HTERT RPE-1 (cell line): ENCODE measurements around the gene LRFN5.
"Not testable (repeated sequence)": the region's sequence is repeated elsewhere in the genome, so short reads cannot be mapped to it uniquely, and the experiment has no call there.

Experiments used
- in situ Hi-C: fragments of 300-500 bp; cut with MboI; formaldehyde crosslinking; loops from 4 replicates; pipeline ENCODE4 v1.14.3; 2020; ENCODE audit warnings: low sequenced_read_pairs

LRFN5 gene

GRCh38 chr14:41878321-41878720 lies 271.6 kb downstream of the LRFN5 start:
- in situ Hi-C loops, result no loop called here

DNA sequence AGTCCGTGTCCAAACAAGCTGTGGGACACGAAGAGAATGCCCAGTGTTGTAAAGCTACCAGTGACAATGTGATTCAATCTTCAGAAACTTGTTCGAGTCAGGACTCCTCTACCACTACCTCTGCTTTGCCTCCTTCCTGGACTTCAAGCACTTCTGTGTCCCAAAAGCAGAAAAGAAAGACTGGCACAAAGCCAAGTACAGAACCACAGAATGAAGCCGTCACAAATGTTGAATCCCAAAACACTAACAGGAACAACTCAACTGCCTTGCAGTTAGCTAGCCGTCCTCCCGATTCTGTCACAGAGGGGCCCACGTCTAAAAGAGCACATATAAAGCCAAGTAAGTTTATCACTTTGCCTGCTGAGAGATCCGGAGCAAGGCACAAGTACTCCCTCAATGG lies 284.9 kb downstream of the LRFN5 start:
- in situ Hi-C loops, result no loop called here

DNA sequence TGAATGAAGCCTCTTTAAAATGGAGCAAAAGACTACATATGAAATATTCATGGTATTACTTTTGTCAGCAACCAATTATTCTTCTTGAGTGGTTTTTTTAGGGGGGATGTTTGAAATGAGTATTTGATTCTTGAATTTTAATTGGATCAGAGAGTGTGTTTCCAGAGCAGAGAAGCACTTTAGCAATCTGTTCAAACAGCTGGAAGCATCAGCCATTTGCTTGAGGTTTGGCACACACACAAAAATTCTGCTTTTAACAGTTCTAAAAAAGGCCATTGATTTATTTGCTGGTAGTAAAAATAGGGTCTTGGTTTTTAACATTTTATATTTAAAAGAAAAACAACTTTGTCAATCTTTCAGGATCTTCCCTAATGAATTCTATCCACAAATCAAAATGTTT lies 292.7 kb downstream of the LRFN5 start:
- in situ Hi-C loops, result no loop called here

- in situ Hi-C loops, result no loop called here
Measured at GRCh38 chr14:41900644-41901043, 294.0 kb downstream of the LRFN5 start.

DNA sequence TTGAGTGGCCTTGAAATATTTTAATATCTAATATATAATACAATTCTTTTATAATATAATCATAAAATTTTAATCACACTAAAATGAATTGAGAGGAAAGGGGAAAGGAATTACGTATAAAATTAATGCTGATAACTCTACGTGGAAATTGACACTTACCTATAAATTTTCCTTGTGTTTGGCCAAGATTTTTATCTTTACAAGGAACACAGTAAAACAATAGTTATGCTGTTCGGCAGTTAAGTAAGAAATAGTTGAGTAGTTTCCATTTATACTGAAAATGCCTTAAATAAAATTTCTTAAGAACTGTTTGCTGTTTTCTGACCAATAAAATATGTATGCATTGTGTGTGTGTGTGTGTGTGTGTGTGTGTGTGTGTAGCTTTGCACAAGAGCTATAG lies 294.4 kb downstream of the LRFN5 start:
- in situ Hi-C loops, result no loop called here

GRCh38 chr14:41905394-41905964 lies 298.8 kb downstream of the LRFN5 start:
- in situ Hi-C loops, result no loop called here

GRCh38 chr14:41911155-41911554 lies 304.5 kb downstream of the LRFN5 start:
- in situ Hi-C loops, result not testable (repeated sequence)

- in situ Hi-C loops, result no loop called here
Measured at GRCh38 chr14:41913398-41913797, 306.7 kb downstream of the LRFN5 start.

GRCh38 chr14:41915732-41916131 lies 309.1 kb downstream of the LRFN5 start:
- in situ Hi-C loops, result no loop called here

GRCh38 chr14:41916313-41916712 lies 309.6 kb downstream of the LRFN5 start:
- in situ Hi-C loops, result no loop called here

GRCh38 chr14:41925409-41925808 lies 318.7 kb downstream of the LRFN5 start:
- in situ Hi-C loops, result no loop called here

DNA sequence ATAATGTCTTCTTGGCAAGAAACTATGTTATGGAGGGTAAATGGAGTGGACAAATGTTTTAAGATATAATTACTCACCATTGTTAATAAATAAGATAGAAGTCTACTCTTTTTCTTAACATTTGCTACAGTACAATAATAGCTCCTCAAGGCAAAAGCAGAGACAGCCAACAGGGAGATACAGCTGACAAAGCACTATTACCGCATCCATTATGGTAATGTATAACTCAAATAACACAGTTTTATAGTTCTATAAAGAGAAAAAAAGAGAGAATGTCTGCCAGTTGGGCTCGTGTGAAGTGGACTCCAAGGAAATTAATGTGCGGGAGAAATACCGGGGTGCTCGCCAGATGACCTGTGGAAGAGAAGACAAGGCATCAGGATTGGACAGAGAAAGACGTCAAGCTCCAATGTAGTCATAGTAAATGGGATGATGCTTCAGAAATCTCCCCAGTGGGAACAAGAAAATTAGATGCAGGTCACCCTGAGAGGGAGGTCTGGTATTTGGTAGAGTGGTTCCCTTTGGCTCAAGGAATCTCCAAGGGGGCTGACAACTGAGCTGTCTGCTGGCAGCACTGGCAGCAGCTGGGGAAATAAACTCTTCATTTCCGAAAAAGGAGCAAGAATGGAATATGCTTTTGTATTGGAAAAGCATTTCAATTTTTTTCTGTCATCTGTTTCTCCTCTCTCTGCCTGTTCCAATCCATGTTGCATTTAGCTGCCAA lies 343.9 kb downstream of the LRFN5 start:
- in situ Hi-C loops, result no loop called here
